HG02798 (cell line): ENCODE results near the gene TTC3.
"Not testable (repeated sequence)": the region's sequence is repeated elsewhere in the genome, so short reads cannot be mapped to it uniquely, and the experiment has no call there.

Experiments
- ATAC-seq: cut with Tn5 transposase; IDR thresholded peaks from one replicate; pipeline ENCODE4 v1.9.1; 2021; ENCODE audit warnings: mild to moderate bottlenecking; ENCODE audit not compliant: unreplicated experiment, poor library complexity

Gene TTC3

DNA sequence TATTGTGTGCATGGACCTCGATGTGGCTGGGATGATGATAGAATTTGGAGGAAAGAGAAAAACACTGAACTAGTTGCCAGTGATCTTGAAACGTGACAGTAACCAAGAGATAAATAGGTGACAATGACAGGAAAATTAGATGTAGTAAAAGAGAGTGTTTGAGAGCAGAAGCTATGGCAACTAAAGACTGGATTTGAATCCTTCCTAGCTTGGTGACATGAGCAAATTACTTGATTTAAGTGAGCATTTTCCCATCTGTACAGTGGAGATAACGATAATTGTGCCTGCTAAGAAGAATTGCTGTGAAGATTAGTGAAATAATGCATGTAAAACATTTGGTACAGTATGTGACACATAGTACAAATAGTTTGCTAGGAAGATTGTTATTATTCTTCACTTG is 12.7 kb downstream of the TTC3 start:
- no peak for ATAC-seq

DNA sequence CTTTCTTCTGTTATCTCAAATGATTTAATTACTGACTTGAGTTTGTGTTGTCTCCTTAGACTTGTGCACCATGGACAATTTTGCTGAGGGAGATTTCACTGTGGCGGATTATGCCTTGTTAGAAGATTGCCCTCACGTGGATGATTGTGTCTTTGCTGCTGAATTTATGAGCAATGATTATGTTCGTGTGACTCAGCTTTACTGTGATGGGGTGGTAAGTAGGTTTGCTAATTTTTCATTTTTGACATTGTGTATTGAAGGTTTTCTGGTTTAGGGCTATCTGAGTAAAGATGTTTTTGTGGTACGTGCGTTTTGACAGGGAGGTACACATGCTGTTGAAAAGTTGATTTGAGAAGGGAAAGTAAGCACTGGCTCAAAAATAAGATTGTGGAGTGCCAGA is 14.1 kb downstream of the TTC3 start:
- ATAC-seq, result no peak

DNA sequence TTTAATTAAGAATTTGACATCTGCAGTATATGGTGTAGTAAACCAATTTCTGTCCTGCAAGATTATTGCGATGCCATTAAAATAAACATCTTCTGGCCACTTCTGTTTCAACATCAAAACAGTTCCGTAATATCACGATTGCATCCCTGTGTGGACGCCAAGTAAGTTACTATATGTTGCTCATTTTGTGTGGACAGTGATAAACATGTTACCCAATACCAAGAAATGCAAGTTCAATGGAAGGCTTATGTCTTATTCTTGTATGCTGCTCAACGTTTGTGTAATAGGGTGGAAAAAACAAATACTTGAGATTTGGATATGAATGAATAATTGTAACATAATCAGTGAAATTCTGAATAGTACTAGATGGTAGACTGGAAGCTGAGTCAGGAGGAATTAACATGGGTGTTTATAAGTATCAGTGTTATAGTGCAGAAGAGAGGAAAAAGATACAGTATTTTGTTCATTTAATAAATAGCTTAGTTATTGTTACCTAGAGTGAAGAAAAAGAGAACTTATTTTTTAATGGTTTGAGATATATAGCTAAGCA is 15.2 kb downstream of the TTC3 start:
- ATAC-seq, result no peak

DNA sequence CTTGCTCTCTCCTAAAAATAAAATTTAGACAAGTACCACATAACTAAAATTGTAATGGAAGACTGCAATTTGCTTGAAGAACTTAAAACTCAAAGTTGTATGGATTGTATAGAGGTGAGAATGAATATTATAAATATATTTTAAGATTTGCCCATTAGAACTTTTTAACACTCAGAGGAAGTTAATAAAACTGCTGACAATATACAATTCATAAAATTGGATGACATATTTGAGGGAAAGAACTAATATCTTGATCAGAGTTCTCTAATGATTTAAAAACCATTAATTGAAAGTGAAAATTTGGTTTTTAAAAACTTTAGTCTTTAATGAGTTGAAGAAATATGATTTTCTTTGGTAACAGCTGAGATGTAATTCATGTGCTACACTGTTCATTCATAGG is 20.9 kb downstream of the TTC3 start:
- no peak for ATAC-seq

DNA sequence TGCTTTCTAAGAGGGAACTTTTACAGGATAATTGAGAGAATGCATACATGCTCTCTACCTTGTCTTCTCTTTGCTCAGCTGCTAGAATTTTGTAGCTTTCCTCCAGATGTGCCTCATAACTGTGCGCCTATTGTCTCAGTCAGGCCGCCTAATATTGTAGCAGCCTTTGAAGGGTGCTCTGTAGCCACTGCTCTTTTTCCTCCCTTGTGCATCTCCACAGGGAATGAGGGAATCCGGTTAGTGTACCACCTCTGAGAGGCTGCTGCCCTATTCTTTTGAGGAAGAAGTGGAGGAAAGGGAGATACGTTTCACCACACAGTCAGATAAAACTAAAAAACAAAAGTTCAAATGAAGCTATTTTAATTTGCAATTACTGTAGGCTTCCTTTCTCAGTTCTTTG is 22.8 kb downstream of the TTC3 start:
- no peak for ATAC-seq

DNA sequence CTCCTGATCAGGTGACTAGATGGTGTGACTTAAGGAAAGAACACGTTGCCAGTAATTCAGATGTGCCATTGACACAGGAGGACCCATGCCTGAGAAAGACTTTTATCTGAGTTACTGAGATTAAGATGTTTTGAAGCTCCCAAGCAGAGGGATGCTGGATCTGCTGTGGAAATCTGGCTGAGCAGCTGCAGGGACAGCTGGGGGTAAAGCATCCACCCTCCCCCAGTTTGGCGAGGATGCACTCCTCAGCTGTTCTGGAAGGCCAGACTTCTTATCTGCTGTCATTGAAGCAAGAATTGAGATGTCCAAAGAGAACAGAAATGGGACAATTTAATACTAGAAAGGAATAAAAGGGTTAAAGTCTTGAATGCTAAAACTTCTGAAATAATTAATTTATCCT is 25.7 kb downstream of the TTC3 start:
- no peak for ATAC-seq

DNA sequence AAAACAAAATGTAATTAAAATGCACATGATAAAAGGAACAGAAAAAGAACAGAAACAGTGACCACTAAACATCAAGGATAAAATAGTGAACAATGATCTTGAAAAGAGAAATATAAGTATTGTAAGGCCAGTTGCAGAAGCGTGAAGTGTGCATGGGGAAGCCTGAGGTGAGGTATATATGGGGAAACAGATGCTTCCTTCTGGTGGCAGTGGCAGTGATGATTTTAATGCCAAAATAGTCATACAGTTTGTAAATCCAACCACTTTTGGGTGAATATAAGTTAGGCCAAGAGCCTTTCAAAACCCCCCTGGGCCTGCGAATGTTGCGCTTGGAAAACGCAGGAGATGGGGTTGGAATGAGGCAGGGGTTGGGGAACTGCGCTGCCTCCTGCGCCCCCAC is 27.3 kb downstream of the TTC3 start:
- no peak for ATAC-seq

DNA sequence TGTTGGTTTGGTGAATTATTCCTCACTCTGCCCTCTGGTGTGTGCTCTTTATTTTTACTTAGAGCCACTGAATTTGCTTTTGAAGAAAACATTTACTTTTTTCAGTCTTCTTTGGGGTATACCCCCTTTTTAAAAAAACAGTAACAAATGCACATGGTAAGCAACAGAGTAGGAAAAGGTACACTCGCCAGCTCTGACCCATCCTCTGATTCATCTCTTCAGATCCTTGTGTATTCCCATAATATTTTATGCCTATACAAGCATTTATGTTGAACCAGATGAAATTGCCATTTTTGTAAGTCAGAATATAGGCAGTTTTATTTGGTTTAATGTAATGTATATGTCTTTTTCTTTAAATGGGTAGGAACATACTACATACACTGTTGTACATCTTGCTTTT is 28.3 kb downstream of the TTC3 start:
- no peak for ATAC-seq

DNA sequence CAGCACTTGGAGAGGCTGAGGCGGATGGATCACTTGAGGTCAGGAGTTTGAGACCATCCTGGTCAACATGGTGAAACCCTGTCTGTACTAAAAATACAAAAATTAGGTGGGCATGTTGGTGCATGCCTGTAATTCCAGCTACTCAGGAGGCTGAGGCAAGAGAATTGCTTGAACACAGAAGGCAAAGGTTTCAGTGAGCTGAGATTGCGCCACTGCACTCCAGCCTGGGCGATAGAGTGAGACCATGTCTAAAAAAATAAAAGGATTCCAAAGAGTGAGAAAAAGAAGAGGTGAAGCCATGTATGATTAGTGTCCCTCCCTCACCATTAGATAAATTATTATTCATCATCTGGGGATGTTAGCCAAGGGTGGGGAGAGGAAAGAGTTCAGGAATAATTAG is 29.7 kb downstream of the TTC3 start:
- not testable (repeated sequence) for ATAC-seq

DNA sequence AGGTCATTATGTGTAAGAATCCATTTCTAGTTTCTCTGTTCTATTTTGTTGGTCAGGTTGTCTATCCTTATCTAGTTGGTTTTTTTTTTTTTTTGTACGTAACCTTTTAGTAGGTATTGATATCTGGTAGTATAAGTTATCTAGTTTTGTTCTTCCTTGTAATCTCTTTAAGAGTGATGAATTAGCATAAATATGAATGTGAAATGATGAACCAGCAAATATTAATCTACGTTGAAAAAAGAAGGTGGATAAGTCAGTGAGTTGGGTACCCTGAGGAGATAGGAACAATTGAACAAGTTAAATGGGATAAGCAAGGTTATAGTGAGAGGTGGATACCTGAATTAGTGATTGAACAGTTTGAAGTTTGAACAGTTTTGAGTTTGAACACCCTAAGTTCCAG is 33.9 kb downstream of the TTC3 start:
- ATAC-seq, result no peak

DNA sequence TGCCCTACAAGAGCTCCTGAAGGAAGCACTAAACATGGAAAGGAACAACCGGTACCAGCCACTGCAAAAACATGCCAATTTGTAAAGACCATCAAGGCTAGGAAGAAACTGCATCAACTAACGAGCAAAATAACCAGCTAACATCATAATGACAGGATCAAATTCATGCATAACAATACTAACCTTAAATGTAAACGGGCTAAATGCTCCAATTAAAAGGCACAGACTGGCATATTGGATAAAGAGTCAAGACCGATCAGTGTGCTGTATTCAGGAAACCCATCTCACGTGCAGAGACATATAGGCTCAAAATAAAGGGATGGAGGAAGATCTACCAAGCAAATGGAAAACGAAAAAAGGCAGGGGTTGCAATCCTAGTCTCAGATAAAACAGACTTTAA is 38.0 kb downstream of the TTC3 start:
- not testable (repeated sequence) for ATAC-seq

DNA sequence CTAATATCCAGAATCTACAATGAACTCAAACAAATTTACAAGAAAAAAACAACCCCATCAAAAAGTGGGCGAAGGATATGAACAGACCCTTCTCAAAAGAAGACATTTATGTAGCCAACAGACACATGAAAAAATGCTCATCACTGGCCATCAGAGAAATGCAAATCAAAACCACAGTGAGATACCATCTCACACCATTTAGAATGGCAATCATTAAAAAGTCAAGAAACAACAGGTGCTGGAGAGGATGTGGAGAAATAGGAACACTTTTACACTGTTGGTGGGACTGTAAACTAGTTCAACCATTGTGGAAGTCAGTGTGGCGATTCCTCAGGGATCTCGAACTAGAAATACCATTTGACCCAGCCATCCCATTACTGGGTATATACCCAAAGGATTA is 41.2 kb downstream of the TTC3 start:
- ATAC-seq, result not testable (repeated sequence)

DNA sequence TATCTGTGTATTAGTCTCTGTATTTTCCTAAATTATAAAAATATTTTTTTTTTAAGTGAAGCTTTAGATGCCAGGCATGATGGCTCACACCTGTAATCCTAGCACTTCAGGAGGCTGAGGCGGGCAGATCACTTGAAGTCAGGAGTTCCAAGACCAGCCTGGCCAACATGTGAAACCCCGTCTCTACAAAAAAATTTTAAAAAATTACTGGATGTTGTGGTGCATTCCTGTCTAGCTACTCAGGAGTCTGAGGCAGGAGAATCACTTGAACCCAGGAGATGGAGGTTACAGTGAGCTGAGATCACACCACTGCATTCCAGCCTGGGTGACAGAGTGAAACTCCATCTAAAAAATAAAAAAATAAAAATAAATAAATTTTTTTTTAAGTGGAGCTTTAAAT is 43.4 kb downstream of the TTC3 start:
- ATAC-seq, result not testable (repeated sequence)

DNA sequence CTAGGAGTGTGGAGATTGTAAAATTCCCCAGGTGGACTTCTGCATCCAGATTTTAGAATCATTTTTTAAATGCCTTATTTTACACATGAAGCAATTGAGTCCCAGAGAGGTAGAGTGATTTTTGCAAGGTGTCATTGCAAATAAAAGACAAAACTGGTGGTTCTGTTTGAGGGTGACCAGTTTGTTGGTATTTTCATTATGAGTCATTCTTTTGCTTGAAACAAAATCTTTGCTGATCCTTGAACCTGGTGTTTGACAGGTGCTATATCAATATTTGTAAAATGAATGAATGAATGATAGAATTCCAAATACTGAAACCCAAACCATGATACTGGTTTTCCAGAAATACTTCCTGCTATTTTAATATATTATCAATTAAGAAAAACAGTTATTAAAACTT is 44.1 kb downstream of the TTC3 start:
- no peak for ATAC-seq

DNA sequence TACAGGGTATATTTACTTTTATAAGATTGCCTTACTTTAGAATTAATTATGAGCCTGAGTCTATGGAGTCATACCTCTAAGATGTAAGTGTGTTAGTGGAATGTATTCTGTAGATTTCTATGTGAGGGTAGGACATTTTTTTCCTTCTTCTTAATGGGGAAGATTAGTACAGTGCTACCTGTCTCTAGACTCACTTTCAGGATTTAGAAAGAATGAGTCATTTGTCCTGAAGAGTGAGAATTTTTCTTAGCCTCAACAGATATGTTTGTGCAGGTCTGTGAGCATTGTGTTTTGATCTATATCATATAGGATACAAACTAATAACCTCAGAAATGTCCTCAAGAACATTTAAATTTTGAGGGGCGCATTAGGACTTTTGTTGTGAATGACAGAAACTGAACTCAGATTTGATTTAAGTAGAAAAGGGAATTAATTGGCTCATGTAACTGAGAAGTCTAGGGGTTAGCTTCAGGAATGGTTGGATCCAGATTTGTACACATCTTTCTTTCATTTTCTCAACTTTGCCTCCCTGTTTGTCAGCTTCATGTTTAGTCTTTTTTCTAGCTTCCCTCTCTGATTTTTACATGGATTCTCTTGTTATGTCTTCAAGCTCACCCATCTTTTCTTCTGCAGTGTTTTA is 45.3 kb downstream of the TTC3 start:
- no peak for ATAC-seq

DNA sequence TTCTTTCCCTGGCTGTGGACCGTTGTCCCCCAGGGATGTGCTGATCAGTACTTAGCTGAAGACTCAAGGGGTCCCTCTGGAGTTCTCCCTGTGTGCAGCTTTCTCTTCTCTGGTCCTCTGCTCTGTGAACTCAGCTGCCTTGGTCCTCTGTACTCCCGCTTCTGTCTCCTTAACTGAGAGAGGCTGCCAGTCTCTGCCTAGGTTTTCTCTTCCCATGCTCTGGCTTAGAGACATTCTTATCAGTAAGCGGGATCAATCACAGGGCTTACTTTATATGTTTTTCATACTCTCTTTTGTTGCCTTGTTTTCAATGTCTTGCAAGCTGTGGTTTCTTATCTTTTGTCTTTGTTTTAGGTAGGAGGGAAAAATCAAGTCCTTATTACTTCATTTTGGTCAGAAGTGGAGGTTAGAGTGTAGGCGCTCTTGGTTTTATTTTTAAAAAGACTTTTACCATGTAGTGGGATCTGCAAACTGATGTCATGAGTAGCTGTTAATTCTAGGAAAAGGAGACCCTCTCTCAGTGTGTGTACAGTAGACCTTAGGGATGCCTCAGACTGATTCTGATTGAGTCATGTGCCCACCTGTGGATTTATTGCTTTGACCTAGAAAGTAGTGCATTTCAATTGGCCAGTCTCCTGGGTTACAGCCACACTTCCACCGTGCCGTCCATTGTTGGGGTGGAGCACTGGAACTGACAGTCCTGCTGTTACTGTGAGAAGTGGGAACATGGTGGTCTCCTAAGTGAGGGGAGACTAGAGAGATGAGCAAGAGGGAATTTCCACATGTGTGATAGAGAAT is 46.6 kb downstream of the TTC3 start:
- no peak for ATAC-seq

DNA sequence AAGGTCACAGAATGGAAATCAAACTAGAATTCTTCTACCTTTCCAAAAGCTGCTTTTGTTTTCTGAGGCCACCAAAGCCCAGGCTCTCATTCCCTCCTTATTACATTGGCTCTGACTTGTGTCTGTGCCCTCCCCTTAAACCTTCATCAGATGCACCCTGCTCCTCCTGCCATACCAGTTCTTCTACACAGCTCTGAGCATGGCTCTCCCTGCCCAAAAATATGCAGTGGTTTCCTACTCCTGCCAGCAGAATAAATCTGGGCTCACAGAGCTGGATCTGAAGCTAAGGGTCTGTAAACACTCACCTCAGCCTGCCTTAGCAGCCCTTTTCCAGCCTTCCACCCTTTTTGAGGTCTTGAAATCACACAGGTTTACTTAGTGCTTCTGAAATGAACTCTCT is 55.0 kb downstream of the TTC3 start:
- ATAC-seq, result no peak

DNA sequence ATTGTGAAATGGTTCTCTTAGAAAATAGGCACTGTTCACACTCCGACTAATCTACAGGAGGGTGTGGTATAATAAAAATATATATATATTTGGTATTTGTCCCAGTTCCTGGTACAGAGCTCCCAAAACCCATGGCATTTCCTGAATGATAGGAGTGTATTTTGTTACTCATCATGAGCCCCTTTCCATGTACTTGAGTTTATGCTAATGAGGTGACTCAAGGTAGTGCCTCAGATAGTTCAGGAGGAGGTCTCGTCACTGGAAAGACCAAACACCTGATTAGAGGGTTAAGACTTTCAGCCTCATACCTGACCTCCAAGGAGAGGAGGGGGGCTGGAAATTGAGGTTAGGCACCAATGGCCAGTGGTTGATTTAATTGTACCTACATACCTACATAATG is 57.9 kb downstream of the TTC3 start:
- no peak for ATAC-seq

DNA sequence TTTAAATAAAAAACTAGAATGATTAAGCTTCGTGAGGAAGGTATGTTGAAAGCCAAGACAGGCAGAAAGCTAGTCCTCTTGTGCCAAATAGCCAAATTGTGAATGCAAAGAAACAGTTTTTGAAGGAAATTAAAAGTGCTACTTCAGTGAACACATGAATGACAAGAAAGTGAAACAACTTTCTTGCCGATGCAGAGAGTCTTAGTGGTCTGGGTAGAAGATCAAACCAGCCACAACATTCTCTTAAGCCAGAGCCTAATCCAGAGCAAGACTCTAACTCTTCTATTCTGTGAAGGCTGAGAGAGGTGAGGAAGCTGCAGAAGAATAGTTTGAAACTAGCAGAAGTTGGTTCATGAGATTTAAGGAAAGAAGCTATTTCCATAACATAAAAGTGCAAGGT is 63.2 kb downstream of the TTC3 start:
- no peak for ATAC-seq

DNA sequence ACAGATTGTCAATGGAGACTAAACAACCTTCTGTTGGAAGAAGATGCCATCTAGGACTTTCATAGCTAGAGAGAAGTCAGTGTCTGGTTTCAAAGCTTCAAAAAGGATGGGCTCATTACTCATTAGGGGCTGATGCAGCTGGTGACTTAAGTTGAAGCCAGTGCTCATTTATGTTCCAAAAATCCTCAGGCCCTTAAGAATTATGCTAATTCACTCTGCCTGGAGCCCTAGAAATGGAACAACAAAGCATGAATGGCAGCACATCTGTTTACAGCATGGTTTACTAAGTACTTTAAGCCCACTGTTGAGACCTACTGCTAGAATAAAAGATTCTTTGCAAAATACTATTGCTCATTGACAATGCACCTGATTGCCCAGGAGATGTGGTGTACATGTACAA is 63.7 kb downstream of the TTC3 start:
- ATAC-seq, result no peak

DNA sequence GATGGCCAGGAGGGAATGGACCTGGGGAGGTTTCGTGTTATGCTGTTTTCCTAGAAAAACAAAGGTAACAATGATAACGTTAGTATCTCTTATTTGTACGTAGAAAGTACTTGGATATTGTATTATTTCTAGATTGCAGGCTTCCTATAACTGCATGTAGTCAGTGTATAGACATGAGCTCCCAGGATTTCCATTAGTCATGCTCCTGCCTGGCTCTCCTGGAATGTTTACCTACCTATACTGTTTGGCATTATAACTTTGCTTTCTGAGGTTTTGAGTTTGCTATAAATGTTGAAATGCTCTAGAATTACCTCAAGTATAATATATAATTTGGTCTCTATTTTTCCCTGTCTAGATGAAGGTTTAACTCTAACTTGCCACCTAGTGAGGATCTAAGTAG is 66.1 kb downstream of the TTC3 start:
- no peak for ATAC-seq

DNA sequence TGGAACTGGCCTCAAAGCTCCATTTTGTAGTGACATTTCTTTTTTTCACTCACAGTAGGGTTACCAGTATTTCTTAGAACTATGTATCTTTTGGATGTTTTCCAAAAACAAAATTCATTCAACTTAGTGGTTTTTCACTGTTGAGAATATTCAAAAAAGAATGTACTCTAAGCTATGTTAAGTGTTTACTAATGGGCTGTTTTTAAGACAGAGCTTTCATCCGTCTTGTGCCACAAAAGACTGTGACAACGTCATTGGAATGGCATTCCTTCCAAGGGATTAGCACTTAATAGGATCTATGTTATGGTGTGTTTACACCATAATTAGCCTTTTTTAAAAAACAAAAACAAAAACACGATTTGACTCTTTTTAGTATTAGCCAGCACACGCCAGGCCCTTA is 66.8 kb downstream of the TTC3 start:
- ATAC-seq, result no peak
